SJSA1 (cell line): ENCODE results near the gene TNPO1. TPM values are rescaled to one million over a fixed set of nuclear protein-coding genes. Genes with fewer than 3 reads are reported as not detected.
"Not testable (repeated sequence)": the region's sequence is repeated elsewhere in the genome, so short reads cannot be mapped to it uniquely, and the experiment has no call there.

Source experiments
- DNase-seq, 2 experiments: peaks; one replicate each; pipeline ENCODE4 v3.0.0-alpha.2; 2015 to 2020; ENCODE audit warnings: low spot score in 2 of 2, low read depth in 1 of 2
- H3K27ac ChIP-seq: fragments of 250-450 bp; sonication (Bioruptor Pico); 2 replicates; pipeline ENCODE4 v1.5.1; 2020; ENCODE audit warnings: mild to moderate bottlenecking, moderate library complexity
- H3K27me3 ChIP-seq: fragments of 250-450 bp; sonication (Bioruptor Pico); replicated peaks from 2 replicates; pipeline ENCODE4 v1.5.1; 2020; ENCODE audit warnings: mild to moderate bottlenecking, moderate library complexity
- H3K36me3 ChIP-seq: fragments of 250-450 bp; sonication (Bioruptor Pico); 2 replicates; pipeline ENCODE4 v1.5.1; 2020; ENCODE audit warnings: mild to moderate bottlenecking
- H3K4me1 ChIP-seq: fragments of 250-450 bp; sonication (Bioruptor Pico); replicated peaks from 2 replicates; pipeline ENCODE4 v1.6.1; 2021; ENCODE audit warnings: mild to moderate bottlenecking
- H3K4me3 ChIP-seq: fragments of 250-450 bp; sonication (Bioruptor Pico); 2 replicates; pipeline ENCODE4 v1.5.1; 2020; ENCODE audit warnings: mild to moderate bottlenecking
- H3K9me3 ChIP-seq: fragments of 250-450 bp; sonication (Bioruptor Pico); replicated peaks from 2 replicates; pipeline ENCODE4 v1.5.1; 2020; ENCODE audit warnings: mild to moderate bottlenecking
- total RNA-seq: library from RNA; depleted of rRNA; stranded (reverse); fragments of >200 nt; shearing (Covaris generic); gene quantifications from 2 replicates; pipeline ENCODE4 v1.2.3, GENCODE V29; 2014

Gene TNPO1
- total RNA-seq, 1 experiment from 2014 or later: 185 TPM

DNA sequence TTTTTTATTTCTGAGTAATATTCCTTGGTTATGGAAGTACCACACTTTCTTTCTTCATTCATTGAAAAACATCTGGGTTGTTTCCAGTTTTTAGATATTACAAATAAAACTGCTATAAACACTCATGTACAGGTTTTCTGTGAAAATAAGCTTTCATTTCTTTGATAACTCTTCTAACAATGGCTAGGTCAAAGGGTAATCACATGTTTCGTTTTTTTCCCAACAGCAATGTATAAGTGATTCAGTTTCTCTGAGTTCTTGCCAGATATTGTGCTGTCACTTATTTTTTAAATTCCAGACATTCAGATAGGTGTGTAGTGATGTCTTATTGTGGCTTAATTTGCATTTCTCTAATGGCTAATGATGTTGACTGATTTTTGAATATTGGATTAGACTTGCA is 16.7 kb upstream of the TNPO1 start:
- Histone ChIP-seq H3K4me3 (no peak overlapping the region), H3K27me3 (no peaks in the 10 kb centered on the region), H3K4me1 (no peaks in the 10 kb centered on the region), H3K36me3 (no peaks in the 10 kb centered on the region), H3K9me3 (no peaks in the 10 kb centered on the region), H3K27ac (no peak overlapping the region)
- DNase-seq: no peak

DNA sequence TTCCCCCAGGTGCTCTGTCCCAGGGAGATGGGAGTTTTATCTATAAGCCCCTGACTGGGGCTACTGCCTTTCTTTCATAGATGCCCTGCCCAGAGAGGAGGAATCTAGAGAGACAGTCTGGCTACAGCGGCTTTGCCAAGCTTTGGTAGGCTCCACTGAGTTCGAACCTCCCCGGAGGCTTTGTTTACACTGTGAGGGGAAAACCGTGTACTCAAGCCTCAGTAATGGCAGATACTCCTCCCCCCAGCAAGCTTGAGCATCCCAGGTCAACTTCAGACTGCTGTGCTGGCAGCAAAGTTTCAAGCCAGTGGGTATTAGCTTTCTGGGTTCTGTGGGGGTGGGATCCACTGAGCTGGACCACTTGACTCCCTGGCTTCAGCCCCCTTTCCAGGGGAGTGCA is 7.8 kb upstream of the TNPO1 start:
- not testable (repeated sequence) for H3K4me3 ChIP-seq, H3K27me3 ChIP-seq, H3K27ac ChIP-seq, H3K4me1 ChIP-seq, H3K9me3 ChIP-seq, DNase-seq, H3K36me3 ChIP-seq

DNA sequence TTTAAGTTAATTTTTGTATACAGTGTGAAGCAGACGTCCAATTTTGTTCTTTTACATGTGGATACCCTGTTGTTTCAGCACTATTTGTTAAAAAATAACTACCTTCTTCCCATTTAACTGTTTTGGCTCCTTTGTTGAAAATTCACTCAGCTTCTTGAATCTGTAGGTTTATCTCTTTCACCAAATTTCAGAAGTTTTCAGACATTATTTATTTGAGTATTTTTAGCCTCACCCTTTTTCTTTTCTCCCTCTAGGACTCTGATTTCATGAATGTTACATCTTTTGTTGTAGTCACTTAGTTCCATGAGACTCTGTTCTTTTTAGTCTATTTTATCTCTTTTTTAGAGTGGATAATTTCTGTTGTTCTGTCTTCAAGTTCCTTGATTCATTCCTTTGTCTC is 4.6 kb upstream of the TNPO1 start:
- no peak overlapping the region for H3K4me3 ChIP-seq
- H3K36me3 ChIP-seq: peaks cover 3% of the 10 kb centered on the region
- DNase-seq: no peak
- H3K27me3 ChIP-seq: no peaks in the 10 kb centered on the region
- H3K4me1 ChIP-seq: no peaks in the 10 kb centered on the region; the same call in 1 of the 2 replicates
- no peak overlapping the region for H3K27ac ChIP-seq
- H3K9me3 ChIP-seq: no peaks in the 10 kb centered on the region

DNA sequence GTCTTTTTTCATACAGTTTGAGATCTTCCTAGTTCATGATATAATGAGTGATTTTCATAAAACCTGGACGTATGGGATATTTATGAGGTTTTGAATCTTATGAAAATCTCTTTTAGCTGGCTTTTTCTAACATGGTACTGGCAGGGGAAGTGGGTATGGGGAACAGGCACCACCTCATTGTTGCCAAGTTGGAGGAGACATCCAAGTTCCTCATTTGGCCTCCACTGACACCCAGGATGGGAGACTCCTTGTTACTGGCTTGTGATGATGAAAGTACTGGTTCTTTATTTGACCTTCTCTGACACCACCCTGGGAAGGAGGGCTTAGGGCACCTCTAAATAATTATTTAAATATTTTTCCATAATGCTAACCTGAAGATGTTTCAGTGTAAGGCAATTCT is 4.0 kb upstream of the TNPO1 start:
- DNase-seq: no peak
- H3K4me3 ChIP-seq: no peak overlapping the region
- H3K27me3 ChIP-seq: no peaks in the 10 kb centered on the region
- no peak overlapping the region for H3K27ac ChIP-seq
- H3K36me3 ChIP-seq: peaks cover 6% of the 10 kb centered on the region
- H3K9me3 ChIP-seq: no peaks in the 10 kb centered on the region
- no peaks in the 10 kb centered on the region; the same call in 1 of the 2 replicates for H3K4me1 ChIP-seq

DNA sequence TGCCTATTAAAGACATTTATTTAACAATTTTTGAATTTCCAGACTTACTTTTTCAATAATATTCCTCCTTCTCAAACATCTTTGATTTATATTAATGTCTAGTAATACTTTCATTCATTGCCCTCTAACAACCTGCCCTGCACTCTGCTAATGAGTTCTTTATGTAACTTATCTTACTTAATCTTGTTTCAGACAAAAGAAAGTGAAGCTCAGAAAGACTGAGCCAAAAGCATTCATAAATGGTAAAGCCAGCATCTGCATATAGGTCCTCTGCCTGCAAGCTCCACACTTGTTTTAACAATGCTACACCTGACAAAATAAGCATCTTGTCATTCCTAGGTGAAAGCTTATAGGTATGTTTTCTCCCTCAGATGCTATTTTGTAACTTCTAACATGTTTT is 2.4 kb upstream of the TNPO1 start:
- peaks cover 6% of the 10 kb centered on the region for H3K36me3 ChIP-seq
- H3K4me3 ChIP-seq: no peak overlapping the region
- no peaks in the 10 kb centered on the region for H3K27me3 ChIP-seq
- H3K4me1 ChIP-seq: peaks cover 7% of the 10 kb centered on the region
- no peaks in the 10 kb centered on the region for H3K9me3 ChIP-seq
- DNase-seq: no peak
- no peak overlapping the region for H3K27ac ChIP-seq

DNA sequence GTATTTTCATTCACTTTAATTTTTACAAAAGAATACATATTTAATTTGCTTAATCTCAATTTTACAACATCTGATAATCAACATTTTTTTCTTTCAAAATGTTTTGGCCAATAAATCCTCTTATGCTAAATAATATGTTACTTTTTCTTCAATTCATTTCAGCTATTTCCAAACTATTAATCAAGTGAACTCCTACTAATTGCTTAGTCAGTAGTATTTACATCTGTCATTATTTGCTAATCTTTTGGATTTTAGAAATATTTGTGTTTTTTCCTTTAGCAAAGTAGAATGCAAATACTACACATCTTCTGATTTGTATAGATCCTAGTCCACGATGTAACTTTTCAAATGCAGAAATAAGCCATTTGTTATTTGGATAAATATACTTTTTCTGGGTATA is 1.6 kb upstream of the TNPO1 start:
- Histone ChIP-seq H3K36me3 (peaks cover 8% of the 10 kb centered on the region), H3K4me1 (peaks cover 9% of the 10 kb centered on the region), H3K27ac (no peak overlapping the region), H3K27me3 (no peaks in the 10 kb centered on the region), H3K4me3 (no peak overlapping the region), H3K9me3 (no peaks in the 10 kb centered on the region)
- no peak for DNase-seq

DNA sequence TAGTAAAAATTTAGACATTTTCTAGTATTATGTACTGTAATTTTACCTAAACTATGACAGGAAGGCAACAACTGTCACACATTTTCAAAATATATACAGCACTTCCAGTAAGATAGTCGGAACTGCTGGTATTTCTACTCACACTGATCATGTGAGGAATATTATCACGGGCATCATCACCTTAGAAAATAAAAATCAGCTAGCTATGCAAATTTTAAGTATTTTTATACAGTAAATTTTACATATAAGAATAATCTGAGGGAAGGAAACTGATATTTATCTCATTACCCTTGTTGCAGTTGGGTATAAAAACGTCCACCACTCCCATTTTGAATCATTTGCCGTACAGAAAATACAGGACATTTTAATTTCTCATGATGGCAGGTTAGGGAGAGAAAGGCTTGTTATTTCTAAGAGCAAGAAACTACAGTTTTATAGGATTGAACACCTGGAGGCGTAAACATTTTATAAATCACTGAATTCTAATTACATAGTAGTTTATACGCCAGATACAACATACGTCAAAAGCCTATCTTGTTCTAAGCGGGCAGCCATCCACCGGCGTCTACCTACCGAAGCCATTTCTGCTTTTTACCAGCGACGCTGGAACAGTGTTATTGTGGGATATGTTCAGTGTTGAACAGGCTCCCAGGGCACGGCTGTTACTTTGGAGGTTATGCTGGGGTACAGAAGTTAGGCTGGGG is 729 bp upstream of the TNPO1 start:
- Histone ChIP-seq H3K27ac (peak overlapping the region; percentile 93), H3K4me1 (peaks cover 9% of the 10 kb centered on the region), H3K36me3 (peaks cover 8% of the 10 kb centered on the region), H3K4me3 (peak overlapping the region; percentile 86), H3K9me3 (no peaks in the 10 kb centered on the region), H3K27me3 (no peaks in the 10 kb centered on the region)
- no peak for DNase-seq

DNA sequence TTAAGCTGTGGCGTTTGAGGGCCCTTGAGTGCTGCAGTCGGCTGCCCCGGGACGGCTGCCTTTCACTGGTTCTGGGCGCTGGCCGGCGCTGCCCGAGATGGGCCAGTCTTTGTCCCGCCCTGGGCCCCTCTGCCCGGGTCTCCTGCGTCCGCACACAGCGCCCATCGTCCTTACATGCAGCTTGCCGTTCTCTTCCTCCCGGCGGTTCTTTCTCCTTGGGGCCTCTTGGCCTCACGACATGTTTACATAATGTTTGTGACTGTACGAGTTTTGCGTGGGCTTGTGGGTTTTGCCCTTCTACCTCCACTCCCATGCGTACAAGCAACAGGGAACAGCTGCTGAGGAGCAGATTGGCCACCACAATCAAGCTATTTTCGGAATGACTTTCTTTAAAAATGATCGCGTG is 618 bp downstream of the TNPO1 start:
- peak overlapping the region; percentile 86 for H3K4me3 ChIP-seq
- H3K9me3 ChIP-seq: no peaks in the 10 kb centered on the region
- peak in 1 of 2 experiments; percentile 53 for DNase-seq

DNA sequence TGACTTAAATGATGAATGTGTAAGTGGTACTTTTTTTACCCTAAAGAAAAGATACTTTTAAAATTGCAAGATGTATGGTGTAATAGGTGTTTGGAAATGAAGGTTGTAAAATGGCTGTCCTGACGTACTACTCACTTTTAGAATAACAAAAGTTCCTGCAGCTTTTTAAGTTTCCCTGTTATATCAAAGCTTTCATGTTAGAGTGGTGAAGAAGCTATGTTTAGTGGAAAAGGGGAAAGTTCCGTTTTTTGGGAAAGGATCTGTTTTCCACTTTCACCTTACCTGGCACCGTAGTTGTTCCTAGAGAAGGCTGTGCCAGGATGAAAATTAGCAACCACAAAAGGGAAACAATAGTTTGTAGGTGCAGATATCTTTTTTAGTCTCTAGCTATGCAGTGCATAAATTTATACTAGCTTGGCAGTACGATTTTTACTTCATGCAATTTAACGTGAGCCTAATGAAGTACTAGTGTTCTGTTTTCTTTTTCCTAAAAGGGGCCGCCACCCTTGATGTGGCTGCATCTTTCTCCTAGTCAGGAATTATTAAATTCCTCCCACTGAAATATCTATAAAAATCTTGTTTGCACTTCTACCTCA is 1.3 kb downstream of the TNPO1 start:
- Histone ChIP-seq H3K4me1 (peaks cover 23% of the 10 kb centered on the region), H3K27me3 (no peaks in the 10 kb centered on the region), H3K36me3 (peaks cover 8% of the 10 kb centered on the region), H3K9me3 (no peaks in the 10 kb centered on the region), H3K27ac (peak overlapping the region; percentile 93), H3K4me3 (peak overlapping the region; percentile 86)
- peak in 1 of 2 experiments; percentile 45 for DNase-seq

More for the DNA sequence above, 618 bp downstream of the TNPO1 start:
- H3K27ac ChIP-seq: peak overlapping the region; percentile 93
- peaks cover 16% of the 10 kb centered on the region for H3K4me1 ChIP-seq
- no peaks in the 10 kb centered on the region for H3K27me3 ChIP-seq
- peaks cover 8% of the 10 kb centered on the region for H3K36me3 ChIP-seq

DNA sequence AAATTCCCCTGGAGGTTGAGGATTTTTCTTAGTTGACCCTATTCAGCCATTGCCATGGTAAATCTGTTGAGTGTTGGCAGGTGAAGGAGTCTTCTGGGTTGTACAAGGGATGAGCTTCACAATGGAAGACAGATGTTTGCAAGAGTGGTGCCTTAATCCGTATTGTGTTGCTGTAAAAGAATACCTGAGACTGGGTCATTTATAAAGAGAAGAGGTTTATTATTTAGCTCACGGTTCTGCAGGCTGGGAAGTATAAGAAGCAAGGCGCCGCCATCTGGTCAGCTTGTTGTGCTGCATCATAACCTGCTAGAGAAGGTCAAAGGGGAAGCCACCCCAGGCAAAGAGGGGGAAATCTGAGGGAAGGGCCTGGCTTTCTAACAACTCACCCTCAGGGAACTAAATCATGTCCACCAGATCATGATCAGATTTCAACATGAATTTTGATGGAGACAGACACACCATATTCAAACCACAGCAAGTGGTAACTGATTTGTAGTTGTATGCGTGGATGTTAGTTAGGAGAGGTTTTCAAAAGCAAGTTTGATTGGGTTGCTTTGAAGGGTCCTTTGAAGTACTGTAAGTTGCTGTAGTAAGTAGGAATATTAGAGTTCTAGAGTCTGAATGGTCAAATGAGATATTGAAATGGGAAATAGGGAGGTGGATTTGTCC is 2.5 kb downstream of the TNPO1 start:
- Histone ChIP-seq H3K27ac (peak overlapping the region; percentile 38), H3K27me3 (no peaks in the 10 kb centered on the region), H3K9me3 (no peaks in the 10 kb centered on the region), H3K4me1 (peaks cover 29% of the 10 kb centered on the region), H3K36me3 (peaks cover 8% of the 10 kb centered on the region), H3K4me3 (no peak overlapping the region)
- peak; percentile 53 to 59 for DNase-seq

DNA sequence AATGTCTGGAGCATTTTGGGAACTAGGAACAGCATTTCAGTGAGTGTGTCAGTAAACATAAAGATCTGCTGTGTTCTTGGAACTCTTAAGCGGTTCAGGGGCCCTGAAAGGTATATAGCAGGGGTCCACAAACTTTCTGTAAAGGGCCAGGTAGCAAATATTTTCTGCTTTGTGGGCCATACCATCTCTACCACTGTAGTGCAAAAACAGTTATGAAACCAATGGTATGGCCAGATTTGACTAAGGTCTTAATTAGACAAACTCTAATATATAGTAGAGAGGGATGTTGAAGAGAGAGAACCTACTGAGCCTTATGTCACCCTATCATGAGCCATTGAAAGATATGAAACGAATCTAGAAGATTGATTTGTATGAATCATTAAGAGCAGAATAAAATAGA is 5.3 kb downstream of the TNPO1 start:
- Histone ChIP-seq H3K9me3 (no peaks in the 10 kb centered on the region), H3K27me3 (no peaks in the 10 kb centered on the region), H3K4me1 (peaks cover 29% of the 10 kb centered on the region), H3K36me3 (peaks cover 10% of the 10 kb centered on the region), H3K27ac (peak overlapping the region; percentile 43), H3K4me3 (no peak overlapping the region)
- no peak for DNase-seq

DNA sequence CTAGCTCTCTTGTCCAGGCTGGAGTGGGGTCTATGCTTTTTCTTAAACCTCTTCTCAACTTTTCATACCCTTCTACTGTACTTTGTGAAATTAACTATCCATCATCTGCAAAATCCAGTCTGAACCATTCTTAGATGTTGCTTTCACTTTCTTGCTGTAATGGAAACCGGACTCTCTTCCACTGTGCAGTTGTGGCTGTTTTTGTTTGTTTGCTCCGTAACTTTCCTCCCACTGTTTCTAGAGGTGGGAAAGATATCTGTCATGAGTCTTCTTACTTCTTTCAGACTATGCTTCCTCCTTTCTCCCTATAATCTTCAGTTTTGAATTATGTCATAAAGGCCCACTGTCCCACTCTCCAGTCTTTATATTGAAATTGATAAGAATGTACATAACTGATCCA is 6.5 kb downstream of the TNPO1 start:
- Histone ChIP-seq H3K27ac (no peak overlapping the region), H3K27me3 (no peaks in the 10 kb centered on the region), H3K4me3 (no peak overlapping the region), H3K9me3 (no peaks in the 10 kb centered on the region), H3K4me1 (peaks cover 29% of the 10 kb centered on the region), H3K36me3 (peaks cover 7% of the 10 kb centered on the region)
- DNase-seq: no peak

DNA sequence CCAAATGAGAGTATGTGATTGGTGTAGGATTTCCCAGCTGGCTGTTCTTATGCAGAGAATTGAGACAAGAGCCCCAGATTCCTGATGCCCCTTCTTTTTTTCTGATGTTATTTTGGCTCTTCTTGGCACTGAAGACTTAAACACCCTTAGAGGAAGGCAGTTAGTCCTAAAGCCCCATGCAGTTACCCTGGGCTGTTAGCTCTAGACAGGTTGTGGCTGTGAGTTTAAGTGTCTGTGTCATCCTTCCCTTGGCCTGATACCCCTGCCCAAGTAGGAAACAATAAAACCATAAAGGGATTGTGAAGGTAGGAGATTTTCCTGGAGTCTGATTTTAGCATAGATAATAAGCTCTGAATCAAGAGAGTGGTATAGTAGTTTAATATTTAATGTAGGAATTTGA is 13.2 kb downstream of the TNPO1 start:
- Histone ChIP-seq H3K4me1 (no peaks in the 10 kb centered on the region), H3K4me3 (no peak overlapping the region), H3K27ac (no peak overlapping the region), H3K36me3 (peaks cover 4% of the 10 kb centered on the region), H3K9me3 (no peaks in the 10 kb centered on the region), H3K27me3 (no peaks in the 10 kb centered on the region)
- no peak for DNase-seq

DNA sequence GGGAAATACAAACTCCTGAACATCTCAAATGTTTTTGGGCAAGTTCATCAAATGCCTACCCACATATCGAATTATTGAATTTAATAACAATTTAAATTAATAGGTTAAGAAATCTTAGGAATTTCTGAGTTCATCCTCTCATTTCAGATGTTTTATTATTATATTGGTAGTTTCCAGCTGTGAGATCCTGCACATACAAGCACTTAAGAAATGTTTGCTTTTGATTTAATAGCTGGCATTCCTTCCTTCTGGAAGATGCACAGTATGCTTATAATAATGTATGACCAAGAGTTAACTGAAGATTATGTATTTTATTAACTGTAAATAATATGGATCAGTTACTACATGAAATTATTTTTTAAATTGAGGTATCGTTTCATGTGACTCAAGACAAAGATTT is 13.9 kb downstream of the TNPO1 start:
- Histone ChIP-seq H3K36me3 (peaks cover 7% of the 10 kb centered on the region), H3K4me1 (no peaks in the 10 kb centered on the region), H3K4me3 (no peak overlapping the region), H3K27ac (no peak overlapping the region), H3K27me3 (no peaks in the 10 kb centered on the region), H3K9me3 (no peaks in the 10 kb centered on the region)
- DNase-seq: no peak
